HepG2 (cell line): ENCODE results near the gene RNF13. TPM values are rescaled to one million over a fixed set of nuclear protein-coding genes. Genes with fewer than 3 reads are reported as not detected.

Experiments used
- ATAC-seq: fragments of 200-7000 bp; cut with Tn5 transposase; 3 replicates; pipeline ENCODE4 v1.9.1; 2020; ENCODE audit warnings: mild to moderate bottlenecking, moderate library complexity
- Bru-seq: library from RNA; stranded (reverse); fragments of 400-500 nt; gene quantifications from one replicate; lab custom pipeline; 2021; lab: Mats Ljungman, UMichigan
- BruChase-seq, 2 experiments: library from RNA; stranded (reverse); fragments of 400-500 nt; gene quantifications; one replicate each; lab custom pipeline; 2021; lab: Mats Ljungman, UMichigan
- BruUV-seq: library from RNA; stranded (reverse); fragments of 400-500 nt; replicated peaks from 2 replicates; lab custom pipeline; 2021; lab: Mats Ljungman, UMichigan
- CTCF ChIA-PET: fragments of 300-600 bp; formaldehyde crosslinking; extraction: SDS; loops from one replicate; lab custom pipeline; 2021; ENCODE audit warnings: low total read pairs, inconsistent platforms, low intra/inter-chr PET ratio; lab: Yijun Ruan, JAX
- POLR2A ChIA-PET: fragments of 350-600 bp; sonication (Branson Sonifier 250); formaldehyde crosslinking; loops from one replicate; lab custom pipeline; 2020; ENCODE audit warnings: antibody characterized with exemption, inconsistent platforms; lab: Yijun Ruan, JAX
- DNase-seq: peaks from one replicate; pipeline ENCODE4 v3.0.0-alpha.2; 2015; ENCODE audit warnings: low spot score
- FAIRE-seq: peaks from 3 replicates; lab custom pipeline; 2011; peaks lifted over from hg19 to GRCh38; lab: Jason Lieb, UNC
- H2AFZ ChIP-seq: one replicate; pipeline ENCODE4 v1.6.1; 2011; ENCODE audit warnings: low read length, inconsistent platforms
- H3K27ac ChIP-seq: fragments of 300-600 bp; 3 replicates; pipeline ENCODE4 v1.8.0; 2011; ENCODE audit warnings: mixed run types, mild to moderate bottlenecking, mixed read lengths, low read length, inconsistent platforms; ENCODE audit not compliant: insufficient read depth; ENCODE audit errors: extremely low read length
- H3K27me3 ChIP-seq, 2 experiments: fragments of 200-600 bp in 1 of 2; 2 replicates in 1 of 2; 3 replicates in 1 of 2; pipeline versions ENCODE4 v1.6.0 to v1.8.0; 2011; ENCODE audit warnings: low read length in 2 of 2, mild to moderate bottlenecking in 2 of 2, moderate library complexity in 2 of 2, inconsistent platforms in 1 of 2; ENCODE audit not compliant: insufficient read depth in 2 of 2, control insufficient read depth in 1 of 2
- H3K36me3 ChIP-seq, 2 experiments: fragments of 200-600 bp in 1 of 2; replicated peaks in 1 of 2; 2 replicates in 1 of 2; 3 replicates in 1 of 2; pipeline versions ENCODE4 v1.5.1 to v1.8.0; 2011; ENCODE audit warnings: low read length in 2 of 2, inconsistent platforms in 1 of 2; ENCODE audit not compliant: insufficient read depth in 2 of 2, control insufficient read depth in 1 of 2
- H3K4me1 ChIP-seq: 2 replicates; pipeline ENCODE4 v1.5.1; 2012; ENCODE audit warnings: low read length, inconsistent platforms; ENCODE audit not compliant: insufficient read depth
- H3K4me2 ChIP-seq: 2 replicates; pipeline ENCODE4 v1.6.0; 2011; ENCODE audit warnings: low read depth, low read length, inconsistent platforms
- H3K4me3 ChIP-seq, 3 experiments: fragments of 200-600 bp in 1 of 3; sonication (generic), shearing (Covaris generic) in 1 of 3; replicated peaks in 1 of 3; 2 replicates each; pipeline ENCODE4 v1.5.1; 2011 to 2016; ENCODE audit warnings: low read length in 3 of 3, inconsistent platforms in 2 of 3, low read depth in 2 of 3, mild to moderate bottlenecking in 2 of 3, control low read depth in 1 of 3, mixed read lengths in 1 of 3; ENCODE audit not compliant: insufficient read depth in 1 of 3
- H3K79me2 ChIP-seq: one replicate; pipeline ENCODE4 v1.6.1; 2011; ENCODE audit warnings: low read length, inconsistent platforms; ENCODE audit not compliant: insufficient read depth
- H3K9ac ChIP-seq: 2 replicates; pipeline ENCODE4 v1.6.0; 2011; ENCODE audit warnings: mild to moderate bottlenecking, low read depth, low read length, inconsistent platforms; ENCODE audit not compliant: insufficient read depth
- H3K9me3 ChIP-seq: 2 replicates; pipeline ENCODE4 v1.5.1; 2012; ENCODE audit warnings: mild to moderate bottlenecking, low read length
- H4K20me1 ChIP-seq: 2 replicates; pipeline ENCODE4 v1.6.0; 2011; ENCODE audit warnings: inconsistent platforms, mild to moderate bottlenecking, low read length, moderate library complexity; ENCODE audit not compliant: insufficient read depth
- ATF2 ChIP-seq: sonication (generic); formaldehyde crosslinking; IDR thresholded peaks from 2 replicates; pipeline ENCODE4 v1.4.0; 2020; ENCODE audit warnings: missing genetic modification reagents
- DRAP1 ChIP-seq: IDR thresholded peaks from 2 replicates; pipeline ENCODE4 v1.6.1; 2016; ENCODE audit warnings: missing genetic modification reagents, missing compliant biosample characterization
- GATA4 ChIP-seq: sonication (generic); IDR thresholded peaks from 2 replicates; pipeline ENCODE4 v1.6.1; 2016; ENCODE audit warnings: antibody characterized with exemption, low read depth, borderline replicate concordance
- ISX ChIP-seq: sonication (generic); formaldehyde crosslinking; conservative IDR thresholded peaks from 2 replicates; pipeline ENCODE4 v1.5.0; 2020; ENCODE audit warnings: missing genetic modification reagents
- MAX ChIP-seq: IDR thresholded peaks from 2 replicates; pipeline ENCODE4 v1.6.1; 2012; ENCODE audit warnings: inconsistent platforms
- MAZ ChIP-seq, 2 experiments: sonication (generic) in 1 of 2; formaldehyde crosslinking in 1 of 2; IDR thresholded peaks; 2 replicates each; pipeline versions ENCODE4 v1.5.0 to v1.6.1; 2012 to 2020; ENCODE audit warnings: low read depth in 2 of 2, mild to moderate bottlenecking in 2 of 2, borderline replicate concordance in 1 of 2, improper control_type of control experiment in 1 of 2, low read length in 1 of 2, missing genetic modification reagents in 1 of 2, moderate library complexity in 1 of 2
- RXRA ChIP-seq: sonication (generic); formaldehyde crosslinking; IDR thresholded peaks from 2 replicates; pipeline ENCODE4 v1.5.1; 2020; ENCODE audit warnings: missing genetic modification reagents
- SRSF1 ChIP-seq: fragments of 200-400 bp; formaldehyde crosslinking; optimal IDR thresholded peaks from 2 replicates; pipeline ENCODE3; 2017; ENCODE audit warnings: mild to moderate bottlenecking, low read depth, low read length, moderate library complexity
- TBP ChIP-seq: sonication (generic); formaldehyde crosslinking; IDR thresholded peaks from 2 replicates; pipeline ENCODE4 v1.5.0; 2020; ENCODE audit warnings: missing genetic modification reagents
- ZFY ChIP-seq: sonication (generic); formaldehyde crosslinking; IDR thresholded peaks from 2 replicates; pipeline ENCODE4 v1.4.0; 2020; ENCODE audit warnings: missing genetic modification reagents
- ZNF20 ChIP-seq: sonication (generic); formaldehyde crosslinking; IDR thresholded peaks from 2 replicates; pipeline ENCODE4 v1.4.0; 2020; ENCODE audit warnings: mild to moderate bottlenecking, moderate library complexity, missing genetic modification reagents
- ZNF230 ChIP-seq: sonication (generic); formaldehyde crosslinking; IDR thresholded peaks from 2 replicates; pipeline ENCODE4 v1.4.0; 2020; ENCODE audit warnings: mild to moderate bottlenecking, missing genetic modification reagents
- ZNF296 ChIP-seq: sonication (generic); formaldehyde crosslinking; conservative IDR thresholded peaks from 2 replicates; pipeline ENCODE4 v1.5.0; 2020; ENCODE audit warnings: mild to moderate bottlenecking, missing genetic modification reagents
- ZNF329 ChIP-seq: sonication (generic); formaldehyde crosslinking; IDR thresholded peaks from 2 replicates; pipeline ENCODE4 v1.9.0; 2021; ENCODE audit warnings: low read depth, mild to moderate bottlenecking, missing genetic modification reagents
- ZNF605 ChIP-seq: sonication (generic); formaldehyde crosslinking; IDR thresholded peaks from 2 replicates; pipeline ENCODE4 v1.8.0; 2022; ENCODE audit warnings: mild to moderate bottlenecking, missing genetic modification reagents
- WGBS: methylation state at CpG from one replicate; pipeline ENCODE4 v1.1.6; 2017; ENCODE audit warnings: low lambda C conversion rate; 5-methylcytosine and 5-hydroxymethylcytosine counted together
- in situ Hi-C: cut with HindIII; loops from 2 replicates; pipeline ENCODE4 v1.10.0; 2017; ENCODE audit warnings: low pct_unique_long_range_greater_than_20kb; ENCODE audit not compliant: extremely low pct_ligation_motif_present
- intact Hi-C: fragments of 100-400 bp; cut with micrococcal nuclease; formaldehyde crosslinking; loops from one replicate; pipeline ENCODE4 v1.10.0; 2022; ENCODE audit not compliant: unreplicated experiment
- long read RNA-seq, 2 experiments: library from RNA in 1 of 2; library from polyadenylated mRNA in 1 of 2; stranded (forward) in 1 of 2; unstranded in 1 of 2; transcript quantifications; one replicate each; pipeline ENCODE4 v2.0.0, GENCODE V29; 2019 to 2022
- polyA minus RNA-seq, 3 experiments: library from RNA; depleted of rRNA, polyadenylated mRNA; stranded (reverse); fragments of >200 nt; gene quantifications; 2 replicates each; pipeline ENCODE4 v1.2.3, GENCODE V29; 2011; ENCODE audit warnings: low replicate concordance in 1 of 3
- polyA plus RNA-seq, 8 experiments: library from polyadenylated mRNA; depleted of rRNA in 3 of 8; stranded (reverse) in 7 of 8; unstranded in 1 of 8; fragments of >200 nt; fragmentation: Illumina TruSeq in 4 of 8; extraction: Trizol in 4 of 8; gene quantifications; 2 replicates each; pipeline versions ENCODE4 v1.2.1 to v1.2.3, GENCODE V29; 2011 to 2016; ENCODE audit warnings: low read depth in 4 of 8, missing spikeins in 1 of 8, mixed read lengths in 1 of 8; ENCODE audit not compliant: insufficient read depth in 1 of 8
- total RNA-seq, 5 experiments: library from RNA; depleted of rRNA; stranded (reverse); fragments of >200 nt; fragmentation: Illumina TruSeq; extraction: Trizol; gene quantifications; 2 replicates each; pipeline ENCODE4 v1.2.3, GENCODE V29; 2016; ENCODE audit warnings: low read depth in 1 of 5

The RNF13 gene
- total RNA-seq (2016; rRNA removed; fragmentation: Illumina TruSeq; extraction: Trizol) (28.1 and 46.0 TPM in 2 replicates), polyA plus RNA-seq (2011; rRNA removed) (32.0 and 39.8 TPM in 2 replicates), polyA minus RNA-seq (2011; rRNA and poly(A)+ RNA removed; ENCODE audit: low replicate concordance) (50.9 and 117 TPM in 2 replicates), Bru-seq, nascent RNA (percentile 84 among the genes with signal in this experiment), BruChase-seq, experiment 1, labeled RNA remaining after a 6-hour chase (percentile 64 among the genes with signal in this experiment), BruChase-seq, experiment 2, labeled RNA remaining after a 2-hour chase (percentile 67 among the genes with signal in this experiment)
- total RNA-seq (2016; cell fraction: cytosol; rRNA removed; fragmentation: Illumina TruSeq; extraction: Trizol; ENCODE audit: low read depth) = 217 and 228 TPM in 2 replicates
- total RNA-seq (2016; cell fraction: insoluble cytoplasmic fraction; rRNA removed; fragmentation: Illumina TruSeq; extraction: Trizol) = 28.8 and 45.3 TPM in 2 replicates
- 72.6 and 86.1 TPM in 2 replicates for total RNA-seq (2016; cell fraction: membrane; rRNA removed; fragmentation: Illumina TruSeq; extraction: Trizol)
- total RNA-seq (2016; cell fraction: nucleus; rRNA removed; fragmentation: Illumina TruSeq; extraction: Trizol) = 43.9 and 45.5 TPM in 2 replicates
- polyA plus RNA-seq (2011; cell fraction: cytosol; rRNA removed) = 21.6 and 31.0 TPM in 2 replicates
- 14.4 and 18.7 TPM in 2 replicates for polyA plus RNA-seq (2011; cell fraction: nucleus; rRNA removed)
- polyA plus RNA-seq (2012) = 37.4 and 44.5 TPM in 2 replicates
- 6.6 and 7.0 TPM in 2 replicates for polyA plus RNA-seq (2016; cell fraction: cytosol; fragmentation: Illumina TruSeq; extraction: Trizol; ENCODE audit: low read depth)
- 21.5 and 26.7 TPM in 2 replicates for polyA plus RNA-seq (2016; cell fraction: insoluble cytoplasmic fraction; fragmentation: Illumina TruSeq; extraction: Trizol; ENCODE audit: low read depth)
- 13.9 and 14.4 TPM in 2 replicates for polyA plus RNA-seq (2016; cell fraction: membrane; fragmentation: Illumina TruSeq; extraction: Trizol; ENCODE audit: low read depth)
- polyA plus RNA-seq (2016; cell fraction: nucleus; fragmentation: Illumina TruSeq; extraction: Trizol; ENCODE audit: insufficient read depth, low read depth) = 51.2 and 51.6 TPM in 2 replicates
- polyA minus RNA-seq (2011; cell fraction: cytosol; rRNA and poly(A)+ RNA removed) = 55.4 and 59.3 TPM in 2 replicates
- 74.9 and 95.4 TPM in 2 replicates for polyA minus RNA-seq (2011; cell fraction: nucleus; rRNA and poly(A)+ RNA removed)
- long read RNA-seq, experiment 1, transcript RNF13-203 (10 exons, 2,843 nt) = major isoform, 42 of 60 reads
- long read RNA-seq, experiment 1, partial matches to known transcripts = 2 of 60 reads
- long read RNA-seq, experiment 1, other reads (novel, unspliced or antisense) = 8 of 60 reads
- long read RNA-seq, experiment 2, transcript RNF13-203 (10 exons, 2,843 nt) = major isoform, 7 of 46 reads
- long read RNA-seq, experiment 2, partial matches to known transcripts = 2 of 46 reads
- long read RNA-seq, experiment 2, other reads (novel, unspliced or antisense) = 34 of 46 reads

GRCh38 chr3:149812606-149813366 is at the start of gene RNF13:
Gene RNF13, plus strand, starts transcription at chr3:149813215. Its CDS starts 32,812 bp downstream, at chr3:149846027.
- BruUV-seq = TSS peak; percentile 95
- peak within 1 kb of the TSS; percentile 98 for H3K4me2 ChIP-seq
- H3K27ac ChIP-seq = peak within 1 kb of the TSS; percentile 91
- intact Hi-C loops (loop anchor here (5.0 kb wide), 1 partner anchor 60 kb away; the partner anchor contains the start of gene COMMD2), in situ Hi-C loops (loop anchor here (5.0 kb wide), 1 partner anchor 45 kb away; no protein-coding TSS in a partner anchor)
- H4K20me1 ChIP-seq = peaks cover 30% of the 10 kb centered on the region
- DNase-seq (peak; percentile 89), FAIRE-seq (no peak), ATAC-seq (peak; percentile 97)
- H3K9me3 ChIP-seq = no peaks in the 10 kb centered on the region
- H3K9ac ChIP-seq = peak within 1 kb of the TSS; percentile 86
- H3K36me3 ChIP-seq = no peaks in the 10 kb centered on the region
- POLR2A ChIA-PET = interaction anchor here (0.8 to 1.4 kb wide), 2 partner anchors 28 to 154 kb away, joined by 3 read pairs; no protein-coding TSS in a partner anchor
- peak within 1 kb of the TSS; percentile 76 for H2AFZ ChIP-seq
- H3K27me3 ChIP-seq = no peaks in the 10 kb centered on the region; a peak in 1 of 5 replicates
- peak within 1 kb of the TSS; percentile 74 to 93 (median 86) for H3K4me3 ChIP-seq
- CTCF ChIA-PET = no interaction called here
- H3K79me2 ChIP-seq = peaks cover 46% of the 10 kb centered on the region
- peaks cover 48% of the 10 kb centered on the region for H3K4me1 ChIP-seq
- 2% methylated on average over 11 of the region's 56 CpGs for WGBS
- no peak for TF ChIP-seq ZNF296
- TF ChIP-seq ZNF605 (CRISPR knock-in tag) = peak; percentile 35; the same call in 1 of the 2 replicates
- no peak for TF ChIP-seq ZNF20 (CRISPR knock-in tag)
- 0 out of 2 replicates have a peak, but pooled peaks have one; percentile 4 for TF ChIP-seq ATF2
- TF ChIP-seq RXRA (CRISPR knock-in tag) = peak; percentile 31; the same call in 1 of the 2 replicates
- peak; percentile 50; the same call in 1 of the 2 replicates for TF ChIP-seq GATA4
- peak; percentile 77 for TF ChIP-seq MAX
- TF ChIP-seq TBP (CRISPR knock-in tag) = no peak
- TF ChIP-seq MAZ (IDR thresholded peaks at IDR 0.05; ENCODE audit: borderline replicate concordance, low read depth, low read length) = 0 out of 2 replicates have a peak, but pooled peaks have one; percentile 12
- TF ChIP-seq MAZ (CRISPR knock-in tag; IDR thresholded peaks at IDR 0.05; ENCODE audit: low read depth) = peak; percentile 63
- TF ChIP-seq DRAP1 (CRISPR knock-in tag) = peak; percentile 90
- TF ChIP-seq ZNF230 (CRISPR knock-in tag) = peak; percentile 92; the same call in 1 of the 2 replicates
- TF ChIP-seq ISX = 0 out of 2 replicates have a peak, but pooled peaks have one; percentile 68
- TF ChIP-seq ZNF329 (CRISPR knock-in tag) = 0 out of 2 replicates have a peak, but pooled peaks have one; percentile 16
- TF ChIP-seq ZFY (CRISPR knock-in tag) = peak; percentile 88
- TF ChIP-seq SRSF1 = peak; percentile 61
